Activated CD4-positive, alpha-beta T cell treated with anti-CD3 and anti-CD28 coated beads for 24 hours (primary cell): ENCODE measurements around the gene BCAS3.

Source experiments
- DNase-seq, 2 donors: peaks; one replicate each; pipeline ENCODE4 v3.0.0-alpha.2; 2020; ENCODE audit warnings: low read depth in 2 of 2

The BCAS3 gene

GRCh38 chr17:61251939-61252865 is 574.6 kb downstream of the BCAS3 start:
- no peak for DNase-seq

DNA sequence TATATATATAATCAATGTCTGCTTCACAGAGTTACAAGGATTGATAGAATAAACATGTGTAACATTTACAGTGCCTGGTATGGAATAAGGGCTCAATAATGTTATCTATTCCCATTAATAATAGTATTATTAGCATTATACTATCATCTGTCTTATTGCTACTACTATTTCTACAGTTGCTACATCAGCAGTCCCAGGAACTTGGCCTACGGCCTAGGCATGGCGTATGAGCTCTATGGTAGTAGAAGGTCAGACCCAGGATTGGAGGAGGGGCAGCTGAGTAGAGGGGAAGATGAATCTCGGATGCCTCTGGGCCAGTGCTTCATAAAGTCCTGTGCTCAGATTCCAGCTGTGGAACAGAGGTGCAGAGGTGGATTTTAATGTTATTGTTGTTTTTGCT is 575.7 kb downstream of the BCAS3 start:
- no peak for DNase-seq

DNA sequence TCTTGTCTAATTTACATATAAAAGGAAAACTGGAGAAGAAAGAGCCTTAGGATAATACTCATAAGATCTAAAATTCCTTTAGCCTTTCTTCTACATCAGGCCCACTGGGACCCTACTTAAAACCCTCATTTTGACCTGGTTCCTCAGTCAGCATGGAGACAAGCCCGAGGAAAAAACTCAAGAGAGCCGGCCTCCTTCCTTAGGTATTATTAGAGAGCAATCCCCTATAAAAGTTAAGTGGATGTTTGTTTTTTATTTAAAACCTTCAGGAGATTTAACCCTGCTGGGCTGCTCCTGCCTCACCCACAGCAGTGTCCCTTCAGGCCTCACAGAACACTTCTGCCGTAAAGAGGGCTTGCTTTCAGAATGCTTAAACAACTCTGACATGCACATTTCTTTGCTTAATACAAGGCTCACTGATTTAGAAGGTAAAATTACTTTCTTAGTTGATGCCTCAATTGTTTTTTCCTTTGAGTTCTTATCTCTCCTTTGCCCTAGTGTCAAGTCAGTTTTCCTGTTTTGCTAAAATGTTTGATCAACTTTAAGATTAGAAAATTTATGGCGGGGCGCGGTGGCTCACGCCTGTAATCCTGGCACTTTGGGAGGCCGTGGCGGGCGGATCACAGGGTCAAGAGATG is 576.4 kb downstream of the BCAS3 start:
- no peak for DNase-seq

DNA sequence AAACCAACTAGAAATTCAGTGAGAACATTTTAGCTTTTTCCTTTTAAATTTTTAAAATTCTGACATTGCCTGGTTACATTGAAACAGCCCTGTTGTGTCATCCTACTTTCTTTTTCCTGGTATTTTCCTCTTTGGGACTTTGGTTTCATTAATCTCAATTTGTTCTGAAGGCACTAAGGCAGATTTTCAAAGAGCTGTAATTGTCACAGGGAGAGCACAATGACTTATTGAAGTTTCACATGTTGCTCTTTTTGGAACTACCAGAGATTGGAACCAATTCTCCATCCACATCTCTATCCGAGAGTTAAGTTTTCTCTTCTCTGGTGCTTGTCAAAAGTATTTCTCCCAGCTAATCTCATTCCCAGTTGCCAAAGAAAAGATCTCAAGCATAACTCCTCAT is 577.3 kb downstream of the BCAS3 start:
- no peak for DNase-seq

- DNase-seq, result no peak
Observed at GRCh38 chr17:61255647-61256046, 578.0 kb downstream of the BCAS3 start.

GRCh38 chr17:61259360-61259759 is 581.7 kb downstream of the BCAS3 start:
- no peak for DNase-seq

- DNase-seq, result no peak
Observed at GRCh38 chr17:61260071-61260797, 582.6 kb downstream of the BCAS3 start.

GRCh38 chr17:61261001-61261637 is 583.5 kb downstream of the BCAS3 start:
- DNase-seq, result no peak

DNA sequence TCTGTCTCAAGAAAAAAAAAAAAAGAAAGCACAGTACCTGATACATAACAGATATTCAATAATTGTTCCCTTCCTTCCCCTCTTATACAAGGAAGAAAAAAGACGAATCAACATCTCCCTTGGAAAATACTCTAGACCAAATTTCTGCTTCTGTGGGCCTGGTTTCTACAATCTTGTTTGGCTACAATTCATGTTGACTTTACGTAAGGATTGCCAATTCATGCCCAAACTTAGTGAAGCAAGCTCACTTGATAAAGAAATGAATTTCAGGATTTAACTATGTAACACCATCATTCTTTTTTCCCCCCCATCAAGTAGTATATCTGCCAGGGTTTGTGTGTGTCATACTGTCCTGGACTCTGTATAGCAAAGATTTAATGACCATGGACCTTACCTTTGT is 587.7 kb downstream of the BCAS3 start:
- no peak for DNase-seq

GRCh38 chr17:61267847-61268246 is 590.2 kb downstream of the BCAS3 start:
- no peak for DNase-seq

- DNase-seq, result no peak
Observed at GRCh38 chr17:61275395-61275794, 597.7 kb downstream of the BCAS3 start.

GRCh38 chr17:61276806-61277205 is 599.2 kb downstream of the BCAS3 start:
- DNase-seq, result no peak

GRCh38 chr17:61279476-61280145 is 602.0 kb downstream of the BCAS3 start:
- DNase-seq, result no peak

- DNase-seq, result no peak
Observed at GRCh38 chr17:61280338-61280737, 602.7 kb downstream of the BCAS3 start.

- DNase-seq, result no peak
Observed at GRCh38 chr17:61280851-61281250, 603.2 kb downstream of the BCAS3 start.

GRCh38 chr17:61282377-61282776 is 604.7 kb downstream of the BCAS3 start:
- no peak for DNase-seq

- no peak for DNase-seq
Observed at GRCh38 chr17:61283043-61283442, 605.4 kb downstream of the BCAS3 start.

DNA sequence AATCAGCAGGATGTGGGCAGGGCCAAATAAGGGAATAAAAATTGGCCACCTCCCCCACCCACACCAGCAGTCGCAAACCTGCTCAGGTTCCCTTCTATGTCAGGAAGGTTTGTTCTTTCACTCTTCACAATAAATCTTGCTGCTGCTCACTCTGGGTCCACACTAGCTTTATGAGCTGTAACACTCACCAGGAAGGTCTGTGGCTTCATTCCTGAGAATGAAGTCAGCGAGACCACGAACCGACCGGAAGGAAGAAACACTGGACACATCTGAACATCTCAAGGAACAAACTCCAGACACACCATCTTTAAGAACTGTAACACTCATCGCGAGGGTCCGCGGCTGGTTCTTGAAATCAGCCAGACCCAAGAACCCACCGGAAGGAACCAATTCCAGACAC is 606.5 kb downstream of the BCAS3 start:
- no peak for DNase-seq

- no peak for DNase-seq
Observed at GRCh38 chr17:61284746-61285145, 607.1 kb downstream of the BCAS3 start.

- peak in 1 of 2 donors; percentile 1 for DNase-seq
Observed at GRCh38 chr17:61285526-61286320, 608.1 kb downstream of the BCAS3 start.

GRCh38 chr17:61286449-61286848 is 608.8 kb downstream of the BCAS3 start:
- no peak for DNase-seq
